PC-3 (cell line): ENCODE results near the gene KRT7. TPM values are rescaled to one million over a fixed set of nuclear protein-coding genes. Genes with fewer than 3 reads are reported as not detected.
A peak's percentile ranks its signal among the peaks of the same experiment; 100 is the strongest.

ENCODE experiments used
- ATAC-seq: fragments of 200-7000 bp; cut with Tn5 transposase; 2 replicates; pipeline ENCODE4 v1.9.1; 2020; ENCODE audit warnings: mild to moderate bottlenecking, moderate library complexity
- BruUV-seq: library from RNA; stranded (reverse); fragments of 400-500 nt; replicated peaks from 2 replicates; lab custom pipeline; 2021; lab: Mats Ljungman, UMichigan
- CTCF ChIA-PET: fragments of 300-600 bp; sonication (Branson Sonifier 250); formaldehyde crosslinking; loops from one replicate; lab custom pipeline; 2022; ENCODE audit warnings: antibody characterized with exemption; lab: Charles Lee
- POLR2A ChIA-PET: fragments of 300-600 bp; sonication (Branson Sonifier 250); formaldehyde crosslinking; loops from one replicate; lab custom pipeline; 2022; ENCODE audit warnings: antibody characterized with exemption; ENCODE audit not compliant: unreplicated experiment; lab: Charles Lee
- DNase-seq: peaks from one replicate; pipeline ENCODE4 v3.0.0-alpha.2; 2015
- H2AFZ ChIP-seq: fragments of 300-600 bp; sonication (generic); 2 replicates; pipeline ENCODE4 v1.6.0; 2016; ENCODE audit warnings: antibody characterized with exemption, low read length
- H3F3A ChIP-seq: fragments of 300-600 bp; sonication (generic); one replicate; pipeline ENCODE4 v1.6.0; 2017; ENCODE audit warnings: antibody characterized with exemption, low read length, control low read depth, mild to moderate bottlenecking; ENCODE audit not compliant: unreplicated experiment
- H3K27ac ChIP-seq: fragments of 300-600 bp; sonication (generic); 2 replicates; pipeline ENCODE4 v1.5.1; 2016; ENCODE audit warnings: mild to moderate bottlenecking, low read length
- H3K27me3 ChIP-seq: fragments of 300-600 bp; sonication (generic); 2 replicates; pipeline ENCODE4 v1.6.1; 2016; ENCODE audit warnings: low read length, mixed read lengths
- H3K36me3 ChIP-seq: fragments of 300-600 bp; sonication (generic); 2 replicates; pipeline ENCODE4 v1.6.1; 2016; ENCODE audit warnings: low read depth, mixed run types, low read length, mixed read lengths
- H3K4me1 ChIP-seq: fragments of 300-600 bp; sonication (generic); 2 replicates; pipeline ENCODE4 v1.5.1; 2016; ENCODE audit warnings: low read length; ENCODE audit not compliant: insufficient read depth
- H3K4me2 ChIP-seq: fragments of 300-600 bp; sonication (generic); 2 replicates; pipeline ENCODE4 v1.6.0; 2016; ENCODE audit warnings: low read length
- H3K4me3 ChIP-seq: fragments of 300-600 bp; sonication (generic); 2 replicates; pipeline ENCODE4 v1.5.1; 2016; ENCODE audit warnings: mild to moderate bottlenecking, low read length, mixed read lengths
- H3K79me2 ChIP-seq: fragments of 300-600 bp; sonication (generic); 2 replicates; pipeline ENCODE4 v1.6.1; 2017; ENCODE audit warnings: low read length, mixed read lengths
- H3K9ac ChIP-seq: fragments of 300-600 bp; sonication (generic); 2 replicates; pipeline ENCODE4 v1.6.0; 2016; ENCODE audit warnings: mild to moderate bottlenecking, low read length
- H3K9me2 ChIP-seq: fragments of 300-600 bp; sonication (generic); replicated peaks from 2 replicates; pipeline ENCODE4 v1.6.1; 2016; ENCODE audit warnings: mixed run types, low read length, mixed read lengths
- H3K9me3 ChIP-seq: fragments of 300-600 bp; sonication (generic); 2 replicates; pipeline ENCODE4 v1.6.1; 2016; ENCODE audit warnings: low read length, mixed read lengths
- H4K20me1 ChIP-seq: fragments of 300-600 bp; sonication (generic); 2 replicates; pipeline ENCODE4 v1.6.1; 2016; ENCODE audit warnings: low read length, mixed read lengths
- CTCF ChIP-seq: fragments of 300-600 bp; sonication (generic); conservative IDR thresholded peaks from 2 replicates; pipeline ENCODE4 v1.5.1; 2017; ENCODE audit warnings: antibody characterized with exemption, low read depth, mild to moderate bottlenecking, low read length
- EZH2 ChIP-seq: fragments of 300-600 bp; sonication (generic); IDR thresholded peaks from one replicate; pipeline ENCODE4 v1.6.1; 2017; ENCODE audit warnings: antibody characterized with exemption, mild to moderate bottlenecking, low read length; ENCODE audit not compliant: unreplicated experiment
- EZH2phosphoT487 ChIP-seq: fragments of 300-600 bp; sonication (generic); IDR thresholded peaks from 2 replicates; pipeline ENCODE4 v1.6.1; 2018; ENCODE audit warnings: mild to moderate bottlenecking, antibody characterized with exemption, low read length, borderline replicate concordance
- intact Hi-C: fragments of 100-400 bp; cut with micrococcal nuclease; formaldehyde crosslinking; loops from 2 replicates; pipeline ENCODE4 v1.9.0; 2023
- total RNA-seq: library from RNA; depleted of rRNA; stranded (reverse); fragments of >200 nt; gene quantifications from 2 replicates; pipeline ENCODE4 v1.2.3, GENCODE V29; 2014

The KRT7 gene
- total RNA-seq, 1 experiment from 2014 or later, result 2,144 TPM

- TF ChIP-seq CTCF (no peak), EZH2 (no peak), EZH2phosphoT487 (no peak)
- Histone ChIP-seq H2AFZ (no peak overlapping the region), H4K20me1 (no peaks in the 10 kb centered on the region), H3K4me2 (peak overlapping the region; percentile 47; the same call in 1 of the 2 replicates), H3K9me3 (no peaks in the 10 kb centered on the region), H3K27ac (0 out of 2 replicates have a peak overlapping the region, but pooled peaks have one; percentile 3), H3K79me2 (no peaks in the 10 kb centered on the region), H3K36me3 (no peaks in the 10 kb centered on the region), H3K27me3 (no peaks in the 10 kb centered on the region), H3F3A (no peaks in the 10 kb centered on the region), H3K9me2 (no peaks in the 10 kb centered on the region), H3K4me3 (no peak overlapping the region), H3K4me1 (peaks cover 51% of the 10 kb centered on the region), H3K9ac (no peak overlapping the region)
- ChIA-PET CTCF (no interaction called here), POLR2A (no interaction called here)
- no TSS peak for BruUV-seq
- ATAC-seq (no peak), DNase-seq (no peak)
- intact Hi-C loops, result no loop called here
Measured at GRCh38 chr12:52204931-52205505, 28.0 kb upstream of the KRT7 start.

GRCh38 chr12:52205612-52206303, 27.3 kb upstream of the KRT7 start:
- Histone ChIP-seq H3K27me3 (no peaks in the 10 kb centered on the region), H3K27ac (no peak overlapping the region), H3K36me3 (no peaks in the 10 kb centered on the region), H2AFZ (no peak overlapping the region), H3K4me3 (no peak overlapping the region), H3K9ac (no peak overlapping the region), H3K4me2 (no peak overlapping the region), H3F3A (no peaks in the 10 kb centered on the region), H3K9me2 (no peaks in the 10 kb centered on the region), H3K9me3 (no peaks in the 10 kb centered on the region), H3K4me1 (peaks cover 58% of the 10 kb centered on the region), H4K20me1 (no peaks in the 10 kb centered on the region), H3K79me2 (no peaks in the 10 kb centered on the region)
- no peak for ATAC-seq
- TF ChIP-seq EZH2 (no peak), EZH2phosphoT487 (no peak), CTCF (no peak)
- POLR2A ChIA-PET, result interaction anchor here (0.6 kb wide), 1 partner anchor 10 kb away, joined by 4 read pairs; no protein-coding TSS in a partner anchor
- DNase-seq, result no peak
- CTCF ChIA-PET, result no interaction called here
- intact Hi-C loops, result no loop called here
- no TSS peak for BruUV-seq
